IMR-90 (cell line): Measurements from ENCODE around the gene CAMTA1. TPM values are rescaled to one million over a fixed set of nuclear protein-coding genes. Genes with fewer than 3 reads are reported as not detected.

ENCODE experiments used
- ATAC-seq: fragments of 200-7000 bp; cut with Tn5 transposase; 2 replicates; pipeline ENCODE4 v1.9.1; 2020; ENCODE audit warnings: low read depth, mild to moderate bottlenecking, moderate library complexity
- BruUV-seq: library from RNA; stranded (reverse); fragments of 400-500 nt; replicated peaks from 2 replicates; lab custom pipeline; 2021; lab: Mats Ljungman, UMichigan
- CTCF ChIA-PET: fragments of 300-600 bp; formaldehyde crosslinking; extraction: SDS; loops from one replicate; lab custom pipeline; 2021; ENCODE audit warnings: antibody characterized with exemption; lab: Yijun Ruan, JAX
- POLR2A ChIA-PET: fragments of 300-600 bp; sonication (Branson Sonifier 250); formaldehyde crosslinking; loops from one replicate; lab custom pipeline; 2022; ENCODE audit warnings: antibody characterized with exemption; ENCODE audit not compliant: unreplicated experiment; lab: Charles Lee
- DNase-seq: peaks from one replicate; pipeline ENCODE4 v3.0.0; 2013
- H2AFZ ChIP-seq: replicated peaks from 2 replicates; pipeline ENCODE3; 2013; ENCODE audit warnings: low read length, mild to moderate bottlenecking; ENCODE audit not compliant: poor library complexity
- H2AK5ac ChIP-seq: 2 replicates; pipeline ENCODE4 v1.6.1; 2013; ENCODE audit warnings: low read depth, low read length, inconsistent platforms
- H2AK9ac ChIP-seq: replicated peaks from 2 replicates; pipeline ENCODE3; 2013; ENCODE audit warnings: mild to moderate bottlenecking, low read depth, low read length, moderate library complexity; ENCODE audit not compliant: poor library complexity
- H2BK120ac ChIP-seq: 2 replicates; pipeline ENCODE4 v1.6.1; 2013; ENCODE audit warnings: low read depth, low read length, inconsistent platforms
- H2BK15ac ChIP-seq: 3 replicates; pipeline ENCODE4 v1.6.1; 2013; ENCODE audit warnings: low read depth, low read length, inconsistent platforms
- H2BK20ac ChIP-seq: 2 replicates; pipeline ENCODE4 v1.6.1; 2013; ENCODE audit warnings: low read depth, mild to moderate bottlenecking, inconsistent platforms, low read length, moderate library complexity
- H2BK5ac ChIP-seq: 2 replicates; pipeline ENCODE4 v1.6.1; 2013; ENCODE audit warnings: mild to moderate bottlenecking, low read depth, low read length, inconsistent platforms; ENCODE audit not compliant: poor library complexity, severe bottlenecking
- H3K14ac ChIP-seq: replicated peaks from 2 replicates; pipeline ENCODE4 v1.6.1; 2013; ENCODE audit warnings: low read depth, low read length, inconsistent platforms
- H3K18ac ChIP-seq: 2 replicates; pipeline ENCODE4 v1.6.1; 2013; ENCODE audit warnings: low read depth, low read length, control low read depth
- H3K23ac ChIP-seq: 2 replicates; pipeline ENCODE4 v1.6.1; 2013; ENCODE audit warnings: low read depth, low read length, inconsistent platforms
- H3K27ac ChIP-seq: 2 replicates; pipeline ENCODE4 v1.5.1; 2013; ENCODE audit warnings: mild to moderate bottlenecking, control low read depth, low read length; ENCODE audit not compliant: insufficient read depth
- H3K27me3 ChIP-seq: 2 replicates; pipeline ENCODE4 v1.6.1; 2013; ENCODE audit warnings: low read length; ENCODE audit not compliant: control insufficient read depth, insufficient read depth
- H3K36me3 ChIP-seq: 2 replicates; pipeline ENCODE4 v1.6.1; 2013; ENCODE audit warnings: low read length, mixed read lengths; ENCODE audit not compliant: control insufficient read depth, insufficient read depth
- H3K4ac ChIP-seq: 2 replicates; pipeline ENCODE4 v1.6.1; 2013; ENCODE audit warnings: low read depth, low read length, inconsistent platforms
- H3K4me1 ChIP-seq: 2 replicates; pipeline ENCODE4 v1.6.1; 2013; ENCODE audit warnings: low read length, mixed read lengths; ENCODE audit not compliant: control insufficient read depth, insufficient read depth
- H3K4me2 ChIP-seq: 2 replicates; pipeline ENCODE4 v1.6.1; 2013; ENCODE audit warnings: low read depth, mild to moderate bottlenecking, control low read depth, low read length, moderate library complexity
- H3K4me3 ChIP-seq: 2 replicates; pipeline ENCODE4 v1.5.1; 2013; ENCODE audit warnings: low read depth, mild to moderate bottlenecking, control low read depth, low read length, moderate library complexity; ENCODE audit not compliant: insufficient read depth
- H3K56ac ChIP-seq: 2 replicates; pipeline ENCODE4 v1.6.1; 2013; ENCODE audit warnings: low read length, inconsistent platforms; ENCODE audit not compliant: insufficient read depth; ENCODE audit errors: extremely low read depth
- H3K79me1 ChIP-seq, 2 experiments: 2 replicates each; pipeline ENCODE4 v1.6.1; 2013; ENCODE audit warnings: low read length in 2 of 2, inconsistent platforms in 1 of 2, low read depth in 1 of 2
- H3K9ac ChIP-seq: 2 replicates; pipeline ENCODE4 v1.6.1; 2013; ENCODE audit warnings: low read depth, low read length, control low read depth
- H3K9me1 ChIP-seq: 2 replicates; pipeline ENCODE4 v1.6.1; 2013; ENCODE audit warnings: low read length, inconsistent platforms; ENCODE audit not compliant: insufficient read depth
- H3K9me3 ChIP-seq: 2 replicates; pipeline ENCODE4 v1.6.1; 2013; ENCODE audit warnings: low read length; ENCODE audit not compliant: control insufficient read depth, insufficient read depth
- H4K20me1 ChIP-seq: 2 replicates; pipeline ENCODE4 v1.6.1; 2013; ENCODE audit warnings: low read length, inconsistent platforms; ENCODE audit not compliant: insufficient read depth
- H4K5ac ChIP-seq: 2 replicates; pipeline ENCODE4 v1.6.1; 2013; ENCODE audit warnings: mild to moderate bottlenecking, low read depth, low read length, control low read depth
- H4K8ac ChIP-seq, 2 experiments: 2 replicates each; pipeline ENCODE4 v1.6.1; 2013; ENCODE audit warnings: low read depth in 2 of 2, low read length in 2 of 2, control low read depth in 1 of 2, inconsistent platforms in 1 of 2
- H4K91ac ChIP-seq: 2 replicates; pipeline ENCODE4 v1.6.1; 2013; ENCODE audit warnings: low read depth, low read length, inconsistent platforms; ENCODE audit not compliant: insufficient read depth
- BHLHE40 ChIP-seq: fragments of 150-350 bp; IDR thresholded peaks from 2 replicates; pipeline ENCODE4 v1.6.1; 2016; ENCODE audit warnings: mild to moderate bottlenecking, low read depth, low read length
- CEBPB ChIP-seq: IDR thresholded peaks from 2 replicates; pipeline ENCODE4 v1.6.1; 2012; ENCODE audit warnings: low read depth, low read length, improper control_type of control experiment
- FOS ChIP-seq: fragments of 150-350 bp; IDR thresholded peaks from 2 replicates; pipeline ENCODE4 v1.6.1; 2016; ENCODE audit warnings: low read depth, low read length
- MAFK ChIP-seq: IDR thresholded peaks from 2 replicates; pipeline ENCODE4 v1.6.1; 2012; ENCODE audit warnings: low read depth, low read length, improper control_type of control experiment
- WGBS, 2 experiments: methylation state at CpG; one replicate each; pipeline versions ENCODE4 v1.1.5 to v1.1.7; 2013; ENCODE audit warnings: missing lambda C conversion rate in 2 of 2; ENCODE audit not compliant: insufficient read length in 1 of 2; ENCODE audit errors: extremely low coverage in 2 of 2; 5-methylcytosine and 5-hydroxymethylcytosine counted together
- dilution Hi-C: fragments of 300-500 bp; cut with HindIII; formaldehyde crosslinking; loops from one replicate; pipeline ENCODE4 v1.14.3; 2018; ENCODE audit warnings: low sequenced_read_pairs; ENCODE audit not compliant: unreplicated experiment
- in situ Hi-C: fragments of 300-500 bp; cut with MboI; formaldehyde crosslinking; loops from 3 replicates; pipeline ENCODE4 v1.14.3; 2019; ENCODE audit warnings: low sequenced_read_pairs, inconsistent platforms, mixed read lengths
- intact Hi-C: fragments of 100-400 bp; cut with micrococcal nuclease; formaldehyde crosslinking; loops from 2 replicates; pipeline ENCODE4 v1.10.0; 2022
- polyA plus RNA-seq, 3 experiments: library from polyadenylated mRNA; depleted of rRNA; stranded (reverse); fragments of >200 nt; gene quantifications; 2 replicates each; pipeline ENCODE4 v1.2.3, GENCODE V29; 2012; ENCODE audit warnings: low replicate concordance in 1 of 3
- total RNA-seq: library from RNA; depleted of rRNA; stranded (reverse); fragments of >200 nt; gene quantifications from 2 replicates; pipeline ENCODE4 v1.2.3, GENCODE V29; 2012
- TF ChIP-seq, protein P1 (sequence below): fragments of 150-350 bp; IDR thresholded peaks from 2 replicates; pipeline ENCODE4 v1.6.1; 2016; ENCODE audit warnings: low read depth, mild to moderate bottlenecking, low read length, moderate library complexity, borderline replicate concordance

Gene CAMTA1
- total and polyA plus RNA-seq, 2 of the 4 experiments (the other 2 are of a cell fraction) = 35.5 to 74.3 TPM

DNA sequence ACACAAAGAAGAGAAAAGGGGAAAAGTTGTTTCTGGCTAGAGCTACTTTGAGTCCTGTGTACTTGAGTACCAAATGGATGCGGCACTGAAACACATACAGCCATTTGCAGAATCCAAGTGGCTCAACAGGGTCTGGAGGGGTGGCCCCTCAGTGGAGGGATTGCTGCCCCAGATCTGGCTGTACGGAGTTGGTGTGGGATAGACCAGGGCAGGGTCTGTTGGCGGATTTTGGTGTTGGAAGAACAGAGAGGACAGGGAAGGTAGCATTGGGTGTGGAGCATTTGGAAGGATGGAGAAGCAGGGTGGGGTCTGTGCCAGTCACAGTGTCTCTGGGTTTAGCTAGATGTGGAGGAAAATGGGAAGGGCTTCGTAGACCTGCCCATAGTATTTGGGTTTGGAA, 220.5 kb downstream of the CAMTA1 start:
- dilution Hi-C loops = no loop called here
- no peak overlapping the region for H3K56ac ChIP-seq
- peaks cover 28% of the 10 kb centered on the region for H3K27me3 ChIP-seq
- no peak overlapping the region for H2BK15ac ChIP-seq
- no peak overlapping the region for H3K9ac ChIP-seq
- TF ChIP-seq, protein P1, sequence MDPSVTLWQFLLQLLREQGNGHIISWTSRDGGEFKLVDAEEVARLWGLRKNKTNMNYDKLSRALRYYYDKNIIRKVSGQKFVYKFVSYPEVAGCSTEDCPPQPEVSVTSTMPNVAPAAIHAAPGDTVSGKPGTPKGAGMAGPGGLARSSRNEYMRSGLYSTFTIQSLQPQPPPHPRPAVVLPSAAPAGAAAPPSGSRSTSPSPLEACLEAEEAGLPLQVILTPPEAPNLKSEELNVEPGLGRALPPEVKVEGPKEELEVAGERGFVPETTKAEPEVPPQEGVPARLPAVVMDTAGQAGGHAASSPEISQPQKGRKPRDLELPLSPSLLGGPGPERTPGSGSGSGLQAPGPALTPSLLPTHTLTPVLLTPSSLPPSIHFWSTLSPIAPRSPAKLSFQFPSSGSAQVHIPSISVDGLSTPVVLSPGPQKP = no peak
- no peak for TF ChIP-seq MAFK
- TF ChIP-seq CEBPB = no peak
- no peak for TF ChIP-seq BHLHE40
- TF ChIP-seq FOS = no peak
- WGBS, 2 experiments = 68% methylated on average over 3 of the region's 4 CpGs; no CpG with 5 or more reads in 1 of the 2 experiments
- H2AK9ac ChIP-seq = no peak overlapping the region
- no peak overlapping the region for H2BK120ac ChIP-seq
- no peak overlapping the region for H2AK5ac ChIP-seq
- no peaks in the 10 kb centered on the region for H3K79me1 ChIP-seq
- ATAC-seq (no peak), DNase-seq (no peak)
- no peak overlapping the region for H3K4me3 ChIP-seq
- BruUV-seq = no TSS peak
- no peaks in the 10 kb centered on the region for H3K4me1 ChIP-seq
- H4K5ac ChIP-seq = no peak overlapping the region
- no peak overlapping the region for H4K91ac ChIP-seq
- H3K18ac ChIP-seq = no peak overlapping the region
- H3K36me3 ChIP-seq = no peaks in the 10 kb centered on the region
- H3K4me2 ChIP-seq = no peak overlapping the region
- H3K23ac ChIP-seq = no peak overlapping the region
- H3K27ac ChIP-seq = no peak overlapping the region
- intact Hi-C loops = no loop called here
- H4K20me1 ChIP-seq = no peaks in the 10 kb centered on the region
- H3K9me1 ChIP-seq = no peaks in the 10 kb centered on the region
- no peak overlapping the region for H2BK5ac ChIP-seq
- POLR2A ChIA-PET = no interaction called here
- H2BK20ac ChIP-seq = no peak overlapping the region
- no peak overlapping the region for H3K4ac ChIP-seq
- H4K8ac ChIP-seq = no peak overlapping the region
- H2AFZ ChIP-seq = no peak overlapping the region
- no peak overlapping the region for H3K14ac ChIP-seq
- in situ Hi-C loops = no loop called here
- H3K9me3 ChIP-seq = no peaks in the 10 kb centered on the region
- CTCF ChIA-PET = interaction anchor here (0.6 kb wide), 1 partner anchor 286 kb away, joined by 4 read pairs; no protein-coding TSS in a partner anchor
